Trophoblast cell (in vitro differentiated cells and primary cell): ENCODE data around the gene TEX14.

ENCODE experiments used
- DNase-seq, 2 donors: peaks; one replicate each; pipeline ENCODE4 v3.0.0-alpha.2; 2016
- H2AFZ ChIP-seq: 2 replicates; pipeline ENCODE4 v1.6.1; 2013; ENCODE audit warnings: low read length, moderate library complexity, mild to moderate bottlenecking; ENCODE audit not compliant: insufficient read depth, poor library complexity
- H2AK5ac ChIP-seq: 2 replicates; pipeline ENCODE4 v1.6.1; 2013; ENCODE audit warnings: mild to moderate bottlenecking, low read length
- H2BK120ac ChIP-seq: 2 replicates; pipeline ENCODE4 v1.6.1; 2013; ENCODE audit warnings: low read length, mild to moderate bottlenecking, moderate library complexity; ENCODE audit not compliant: insufficient read depth, poor library complexity
- H2BK12ac ChIP-seq: 2 replicates; pipeline ENCODE4 v1.6.1; 2013; ENCODE audit warnings: mild to moderate bottlenecking, low read length, moderate library complexity
- H2BK5ac ChIP-seq: 2 replicates; pipeline ENCODE4 v1.6.1; 2013; ENCODE audit warnings: low read length, low read depth, moderate library complexity, mild to moderate bottlenecking; ENCODE audit not compliant: poor library complexity
- H3K14ac ChIP-seq: 2 replicates; pipeline ENCODE4 v1.6.1; 2013; ENCODE audit warnings: mild to moderate bottlenecking, low read length
- H3K18ac ChIP-seq: 2 replicates; pipeline ENCODE4 v1.6.1; 2013; ENCODE audit warnings: mild to moderate bottlenecking, low read length
- H3K23ac ChIP-seq: 2 replicates; pipeline ENCODE4 v1.6.1; 2013; ENCODE audit warnings: low read length
- H3K27ac ChIP-seq: 2 replicates; pipeline ENCODE4 v1.5.1; 2013; ENCODE audit warnings: low read depth, mild to moderate bottlenecking, inconsistent platforms, low read length, moderate library complexity
- H3K27me3 ChIP-seq: 2 replicates; pipeline ENCODE4 v1.6.1; 2013; ENCODE audit warnings: inconsistent platforms, mild to moderate bottlenecking, low read length, moderate library complexity; ENCODE audit not compliant: insufficient read depth
- H3K36me3 ChIP-seq, 2 experiments: 1 replicate in 1 of 2; 2 replicates in 1 of 2; pipeline ENCODE4 v1.6.1; 2013; ENCODE audit warnings: low read length in 2 of 2, mild to moderate bottlenecking in 2 of 2, moderate library complexity in 1 of 2; ENCODE audit not compliant: insufficient read depth in 2 of 2, control insufficient read depth in 1 of 2
- H3K4ac ChIP-seq: 2 replicates; pipeline ENCODE4 v1.6.1; 2013; ENCODE audit warnings: low read depth, mild to moderate bottlenecking, low read length, moderate library complexity
- H3K4me1 ChIP-seq, 2 experiments: 1 replicate in 1 of 2; 2 replicates in 1 of 2; pipeline ENCODE4 v1.6.1; 2013; ENCODE audit warnings: low read length in 2 of 2, mild to moderate bottlenecking in 2 of 2, moderate library complexity in 1 of 2; ENCODE audit not compliant: insufficient read depth in 2 of 2, control insufficient read depth in 1 of 2
- H3K4me2 ChIP-seq: 2 replicates; pipeline ENCODE4 v1.6.1; 2013; ENCODE audit warnings: inconsistent platforms, mild to moderate bottlenecking, low read length, moderate library complexity
- H3K4me3 ChIP-seq: 2 replicates; pipeline ENCODE4 v1.5.1; 2013; ENCODE audit warnings: mild to moderate bottlenecking, low read depth, low read length, inconsistent platforms
- H3K79me1 ChIP-seq: one replicate; pipeline ENCODE4 v1.6.1; 2013; ENCODE audit warnings: low read length
- H3K79me2 ChIP-seq: 2 replicates; pipeline ENCODE4 v1.6.1; 2013; ENCODE audit warnings: low read length, mild to moderate bottlenecking; ENCODE audit not compliant: control insufficient read depth, insufficient read depth, poor library complexity
- H3K9ac ChIP-seq: 2 replicates; pipeline ENCODE4 v1.6.1; 2013; ENCODE audit warnings: mild to moderate bottlenecking, low read length
- H3K9me3 ChIP-seq: 2 replicates; pipeline ENCODE4 v1.6.1; 2013; ENCODE audit warnings: low read depth, mild to moderate bottlenecking, control low read depth, inconsistent platforms, low read length; ENCODE audit not compliant: insufficient read depth
- H4K12ac ChIP-seq: 2 replicates; pipeline ENCODE4 v1.6.1; 2013; ENCODE audit warnings: low read depth, mild to moderate bottlenecking, low read length, moderate library complexity
- H4K8ac ChIP-seq: 2 replicates; pipeline ENCODE4 v1.6.1; 2013; ENCODE audit warnings: low read depth, mild to moderate bottlenecking, low read length, moderate library complexity
- H4K91ac ChIP-seq: one replicate; pipeline ENCODE4 v1.6.1; 2013; ENCODE audit warnings: low read depth, mild to moderate bottlenecking, low read length, moderate library complexity
- WGBS: extraction: QIAGEN DNeasy Blood & Tissue Kit; methylation state at CpG from one replicate; pipeline ENCODE4 v1.1.7; 2013; ENCODE audit warnings: missing lambda C conversion rate; ENCODE audit not compliant: insufficient read length, insufficient coverage; ENCODE audit errors: extremely low coverage; 5-methylcytosine and 5-hydroxymethylcytosine counted together

The TEX14 gene

GRCh38 chr17:58640202-58640601 lies 51.6 kb downstream of the TEX14 start:
- Histone ChIP-seq H3K79me1 (no peaks in the 10 kb centered on the region), H3K23ac (no peak overlapping the region), H3K9me3 (no peaks in the 10 kb centered on the region), H4K8ac (no peak overlapping the region), H3K4me2 (no peak overlapping the region), H3K9ac (no peak overlapping the region), H3K14ac (no peak overlapping the region), H2AK5ac (no peak overlapping the region), H3K18ac (no peak overlapping the region), H3K4me3 (no peak overlapping the region), H2AFZ (no peak overlapping the region), H4K91ac (no peak overlapping the region), H3K4ac (no peak overlapping the region), H3K79me2 (no peaks in the 10 kb centered on the region), H3K27me3 (no peaks in the 10 kb centered on the region), H3K4me1 (no peaks in the 10 kb centered on the region), H3K36me3 (no peaks in the 10 kb centered on the region), H2BK5ac (no peak overlapping the region), H4K12ac (no peak overlapping the region), H2BK120ac (no peak overlapping the region), H3K27ac (no peak overlapping the region), H2BK12ac (no peak overlapping the region)
- WGBS, result no CpG with 5 or more reads among the region's 4 CpGs
- DNase-seq, result peak in 1 of 2 donors; percentile 52

- Histone ChIP-seq H3K27me3 (no peaks in the 10 kb centered on the region), H4K91ac (no peak overlapping the region), H3K79me1 (no peaks in the 10 kb centered on the region), H3K14ac (no peak overlapping the region), H3K4ac (no peak overlapping the region), H3K4me3 (no peak overlapping the region), H3K9me3 (no peaks in the 10 kb centered on the region), H4K12ac (no peak overlapping the region), H3K79me2 (no peaks in the 10 kb centered on the region), H3K9ac (no peak overlapping the region), H3K27ac (no peak overlapping the region), H3K4me1 (no peaks in the 10 kb centered on the region), H2AK5ac (no peak overlapping the region), H2BK5ac (no peak overlapping the region), H4K8ac (no peak overlapping the region), H3K18ac (no peak overlapping the region), H2AFZ (no peak overlapping the region), H2BK12ac (no peak overlapping the region), H3K4me2 (no peak overlapping the region), H2BK120ac (no peak overlapping the region), H3K36me3 (no peaks in the 10 kb centered on the region), H3K23ac (no peak overlapping the region)
- no CpG with 5 or more reads among the region's 6 CpGs for WGBS
- DNase-seq, result no peak
Measured at GRCh38 chr17:58639681-58640080, 52.2 kb downstream of the TEX14 start.

GRCh38 chr17:58637011-58637570 lies 54.8 kb downstream of the TEX14 start:
- no peak overlapping the region for H4K91ac ChIP-seq
- H3K4me1 ChIP-seq, result peaks cover 0 to 4% of the 10 kb centered on the region in 2 experiments
- no peak overlapping the region for H2AFZ ChIP-seq
- H3K18ac ChIP-seq, result no peak overlapping the region
- no peak overlapping the region for H3K4me2 ChIP-seq
- H3K27ac ChIP-seq, result no peak overlapping the region
- H3K14ac ChIP-seq, result no peak overlapping the region
- H2AK5ac ChIP-seq, result no peak overlapping the region
- no peak overlapping the region for H3K4me3 ChIP-seq
- H3K79me1 ChIP-seq, result peaks cover 2% of the 10 kb centered on the region
- DNase-seq, result peak in 1 of 2 donors; percentile 59
- no peak overlapping the region for H2BK120ac ChIP-seq
- H4K12ac ChIP-seq, result no peak overlapping the region
- H2BK12ac ChIP-seq, result no peak overlapping the region
- no peak overlapping the region for H3K4ac ChIP-seq
- no peaks in the 10 kb centered on the region for H3K79me2 ChIP-seq
- no peaks in the 10 kb centered on the region for H3K36me3 ChIP-seq
- H3K9me3 ChIP-seq, result no peaks in the 10 kb centered on the region
- H3K23ac ChIP-seq, result no peak overlapping the region
- H3K9ac ChIP-seq, result no peak overlapping the region
- no CpG with 5 or more reads among the region's 12 CpGs for WGBS
- H3K27me3 ChIP-seq, result no peaks in the 10 kb centered on the region
- H2BK5ac ChIP-seq, result no peak overlapping the region
- H4K8ac ChIP-seq, result no peak overlapping the region

- WGBS, result no CpG with 5 or more reads among the region's 20 CpGs
- DNase-seq, result no peak
Measured at GRCh38 chr17:58632324-58633314, 59.2 kb downstream of the TEX14 start.

More at GRCh38 chr17:58632324-58633314, 59.2 kb downstream of the TEX14 start:
- peak overlapping the region; percentile 29 for H3K27ac ChIP-seq
- no peaks in the 10 kb centered on the region for H3K79me2 ChIP-seq
- H3K14ac ChIP-seq, result peak overlapping the region; percentile 75
- no peak overlapping the region for H3K18ac ChIP-seq
- no peak overlapping the region for H2AK5ac ChIP-seq
- H3K79me1 ChIP-seq, result peaks cover 2% of the 10 kb centered on the region
- peak overlapping the region; percentile 97 for H4K12ac ChIP-seq
- no peak overlapping the region for H2BK5ac ChIP-seq
- no peaks in the 10 kb centered on the region for H3K27me3 ChIP-seq
- no peak overlapping the region for H2BK12ac ChIP-seq
- peaks cover 0 to 4% of the 10 kb centered on the region in 2 experiments for H3K4me1 ChIP-seq
- peak overlapping the region; percentile 75 for H4K91ac ChIP-seq
- H2BK120ac ChIP-seq, result peak overlapping the region; percentile 74
- H2AFZ ChIP-seq, result peak overlapping the region; percentile 96
- H3K23ac ChIP-seq, result no peak overlapping the region
- no peaks in the 10 kb centered on the region for H3K36me3 ChIP-seq
- H3K4me2 ChIP-seq, result peak overlapping the region; percentile 52
- H3K9me3 ChIP-seq, result no peaks in the 10 kb centered on the region
- no peak overlapping the region for H3K4me3 ChIP-seq
- peak overlapping the region; percentile 82 for H3K9ac ChIP-seq
- peak overlapping the region; percentile 85 for H3K4ac ChIP-seq
- peak overlapping the region; percentile 98 for H4K8ac ChIP-seq
